ENCODE results near the gene PPP1R26. TPM values are rescaled to one million over a fixed set of nuclear protein-coding genes. Genes with fewer than 3 reads are reported as not detected.

Gene PPP1R26
- total RNA-seq, 1 experiment from 2014 or later, result 32.0 TPM

GRCh38 chr9:135489188-135489906, 9.8 kb downstream of the PPP1R26 start (continued):
- no peak for TF ChIP-seq JUND (IDR thresholded peaks at IDR 0.05)
- no peak for TF ChIP-seq ZNF274 (IDR thresholded peaks at IDR 0.05; ENCODE audit: low read depth, low read length)
- no peak for TF ChIP-seq MAX (IDR thresholded peaks at IDR 0.05)
- no peak for TF ChIP-seq REST (IDR thresholded peaks at IDR 0.05; ENCODE audit: low read depth)

GRCh38 chr9:135490166-135490870, 10.7 kb downstream of the PPP1R26 start:
- Histone ChIP-seq H3K9me2 (ENCODE audit: insufficient read depth) (no peaks in the 10 kb centered on the region), H3K9me3 (ENCODE audit: control insufficient read depth in 1 of 2, insufficient read depth in 1 of 2, low read depth in 1 of 2, low read length in 2 of 2) (no peaks in the 10 kb centered on the region), H3K79me2 (ENCODE audit: insufficient read depth, low read length) (no peaks in the 10 kb centered on the region), H3K4me1 (ENCODE audit: control insufficient read depth in 1 of 2, insufficient read depth in 2 of 2, low read length in 2 of 2) (peaks cover 0 to 12% of the 10 kb centered on the region in 2 experiments; a peak in 2 of 4 replicates), H3K4me2 (ENCODE audit: low read length) (no peak overlapping the region), H2AFZ (ENCODE audit: low read depth, low read length, poor library complexity, severe bottlenecking) (no peak overlapping the region), H3K36me3 (ENCODE audit: control insufficient read depth in 1 of 2, insufficient read depth in 2 of 2, low read length in 2 of 2) (peaks cover 0 to 12% of the 10 kb centered on the region in 2 experiments; a peak in 3 of 4 replicates), H3K27ac (ENCODE audit: low read depth, low read length) (no peak overlapping the region), H3K9ac (ENCODE audit: low read length) (no peak overlapping the region), H3K27me3 (ENCODE audit: insufficient read depth, low read length) (no peaks in the 10 kb centered on the region), H4K20me1 (ENCODE audit: insufficient read depth) (no peaks in the 10 kb centered on the region), H3K4me3 (replicated peaks in 1 of 2; ENCODE audit: low read depth in 1 of 2, low read length in 2 of 2) (no peak overlapping the region)
- TF ChIP-seq POLR2A (IDR thresholded peaks at IDR 0.05; ENCODE audit: borderline replicate concordance, extremely low read depth, insufficient read depth, insufficient read length), result no peak
- no peak for TF ChIP-seq CBX3 (IDR thresholded peaks at IDR 0.05; ENCODE audit: low read depth)
- no peak for TF ChIP-seq ZNF274 (IDR thresholded peaks at IDR 0.05; ENCODE audit: low read depth, low read length)
- no peak for TF ChIP-seq CEBPB (IDR thresholded peaks at IDR 0.05; ENCODE audit: low read depth)
- TF ChIP-seq MAX (IDR thresholded peaks at IDR 0.05), result no peak
- TF ChIP-seq ZFX (IDR thresholded peaks at IDR 0.05), result no peak
- no peak for TF ChIP-seq ELF1 (IDR thresholded peaks at IDR 0.05; ENCODE audit: borderline replicate concordance, low read depth)
- no peak for TF ChIP-seq ZBTB33 (IDR thresholded peaks at IDR 0.05; ENCODE audit: extremely low read depth, insufficient replicate concordance, low read length)
- TF ChIP-seq ATF3 (IDR thresholded peaks at IDR 0.05), result no peak
- TF ChIP-seq POLR2AphosphoS5 (IDR thresholded peaks at IDR 0.05; ENCODE audit: low read depth, low read length), result no peak
- CTCF ChIA-PET, result no interaction called here
- RAD21 ChIA-PET (ENCODE audit: low non-redundant PET in 1 of 2, low total read pairs in 2 of 2, uncharacterized antibody in 2 of 2, unreplicated experiment in 2 of 2), result no interaction called here
- no peak for DNase-seq (ENCODE audit: low read depth, low spot score)
- intact Hi-C loops (cut with micrococcal nuclease), result no loop called here
- POLR2A ChIA-PET, result no interaction called here
- BruUV-seq (replicated peaks), result no TSS peak
- ATAC-seq, result no peak

Measured in HCT116 (cell line).